Epithelial cell of prostate (primary cell): ENCODE results near the gene ADGRL4.
"Not testable (repeated sequence)": the region's sequence is repeated elsewhere in the genome, so short reads cannot be mapped to it uniquely, and the experiment has no call there.

Experiments used
- DNase-seq: peaks from one replicate; pipeline ENCODE4 v3.0.0-alpha.2; 2011; ENCODE audit warnings: low read depth, low spot score
- H3K27ac ChIP-seq: fragments of 450-650 bp; 2 replicates; pipeline ENCODE4 v1.5.1; 2017; ENCODE audit warnings: mild to moderate bottlenecking

Gene ADGRL4

DNA sequence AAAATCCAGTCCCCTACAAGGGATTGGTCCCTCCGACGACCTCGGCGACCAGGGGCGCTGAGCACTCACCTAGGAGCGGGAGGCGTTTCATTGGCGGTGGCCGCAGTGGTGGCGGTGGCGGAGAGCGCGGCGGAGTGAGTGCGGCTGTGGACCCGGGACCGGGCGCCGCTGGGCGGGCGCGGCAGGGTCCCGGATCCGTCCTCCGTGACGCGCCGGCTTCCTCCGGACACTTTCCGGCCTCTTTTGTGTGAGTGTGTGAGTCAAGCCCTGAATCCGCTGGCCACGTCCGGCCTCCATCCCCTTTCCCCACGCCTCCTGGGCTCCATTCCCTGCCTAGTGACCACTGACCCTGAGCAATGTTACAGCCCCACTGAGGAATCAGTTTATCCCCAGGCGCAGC, at the start of gene ADGRL4:
TSS of gene ADGRL4 (minus strand) at position 167 of the 400 bp plus-strand sequence. CDS start at position 91, 76 bp downstream.
- no peak for DNase-seq
- no peak within 1 kb of the TSS for H3K27ac ChIP-seq

DNA sequence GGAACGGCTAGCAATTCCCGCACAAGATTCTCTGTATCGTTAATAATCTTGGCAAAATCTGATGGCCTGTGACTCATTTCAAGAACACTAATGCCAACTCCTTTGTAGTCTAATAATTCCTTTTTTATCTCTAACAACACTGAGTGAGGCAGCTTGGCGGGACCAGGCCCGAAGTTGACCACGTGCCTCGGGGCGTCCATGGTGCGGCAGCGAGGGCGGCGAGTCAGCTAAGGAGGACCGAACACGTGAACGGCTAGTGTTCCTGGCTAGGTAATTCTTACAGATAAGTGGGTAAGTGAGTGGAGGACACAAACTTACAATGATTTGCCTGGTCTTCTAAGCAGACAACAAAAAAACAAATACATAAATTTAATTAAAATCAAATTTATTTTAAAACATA, 49.3 kb upstream of the ADGRL4 start:
- no peak for DNase-seq

GRCh38 chr1:79052829-79053449, 46.4 kb upstream of the ADGRL4 start:
- no peak overlapping the region for H3K27ac ChIP-seq
- DNase-seq, result no peak

More for the DNA sequence above, 49.3 kb upstream of the ADGRL4 start:
- no peak overlapping the region for H3K27ac ChIP-seq

GRCh38 chr1:79044974-79045650, 38.6 kb upstream of the ADGRL4 start:
- no peak overlapping the region for H3K27ac ChIP-seq
- DNase-seq, result no peak

DNA sequence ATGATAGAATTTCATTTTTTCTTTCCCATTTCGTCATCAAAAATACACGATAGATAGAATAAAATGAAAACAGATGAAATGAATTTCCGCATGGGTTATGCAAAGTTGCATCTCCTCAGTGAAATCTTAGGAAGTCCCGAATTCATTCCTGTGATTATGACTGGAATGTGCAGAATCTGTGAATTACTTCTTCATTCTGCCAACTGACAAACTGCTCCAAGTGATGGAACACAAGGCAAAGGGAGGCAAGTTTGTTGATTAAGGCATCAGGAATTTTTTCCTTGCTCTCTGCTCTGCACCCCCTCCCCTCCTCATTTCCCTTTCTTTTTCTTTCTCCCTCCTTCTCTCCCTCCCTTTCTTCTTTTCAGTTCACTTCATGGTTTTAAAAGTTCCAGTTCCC, 37.0 kb upstream of the ADGRL4 start:
- no peak for DNase-seq
- no peak overlapping the region for H3K27ac ChIP-seq

GRCh38 chr1:79042539-79042938, 36.0 kb upstream of the ADGRL4 start:
- H3K27ac ChIP-seq, result no peak overlapping the region
- no peak for DNase-seq

DNA sequence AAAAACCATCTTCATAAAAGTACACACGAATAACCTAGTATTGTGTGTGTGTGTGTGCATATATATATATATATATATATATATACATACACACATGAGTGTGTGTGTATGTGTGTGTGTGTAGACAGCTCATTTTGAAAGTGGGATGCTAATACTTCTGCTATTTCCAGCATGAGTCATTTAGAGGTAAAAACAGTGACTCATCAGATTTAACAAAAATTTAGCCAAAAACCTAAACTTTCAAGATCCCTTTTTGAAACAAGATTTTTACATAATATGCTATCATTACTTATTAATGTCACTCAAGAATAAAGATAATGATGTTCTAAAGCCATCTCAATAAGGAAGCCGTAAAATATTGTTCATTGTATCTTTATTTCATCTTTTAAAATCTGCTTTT, 35.6 kb upstream of the ADGRL4 start:
- H3K27ac ChIP-seq, result no peak overlapping the region
- no peak for DNase-seq

GRCh38 chr1:79041666-79042065, 35.1 kb upstream of the ADGRL4 start:
- no peak overlapping the region for H3K27ac ChIP-seq
- DNase-seq, result no peak

DNA sequence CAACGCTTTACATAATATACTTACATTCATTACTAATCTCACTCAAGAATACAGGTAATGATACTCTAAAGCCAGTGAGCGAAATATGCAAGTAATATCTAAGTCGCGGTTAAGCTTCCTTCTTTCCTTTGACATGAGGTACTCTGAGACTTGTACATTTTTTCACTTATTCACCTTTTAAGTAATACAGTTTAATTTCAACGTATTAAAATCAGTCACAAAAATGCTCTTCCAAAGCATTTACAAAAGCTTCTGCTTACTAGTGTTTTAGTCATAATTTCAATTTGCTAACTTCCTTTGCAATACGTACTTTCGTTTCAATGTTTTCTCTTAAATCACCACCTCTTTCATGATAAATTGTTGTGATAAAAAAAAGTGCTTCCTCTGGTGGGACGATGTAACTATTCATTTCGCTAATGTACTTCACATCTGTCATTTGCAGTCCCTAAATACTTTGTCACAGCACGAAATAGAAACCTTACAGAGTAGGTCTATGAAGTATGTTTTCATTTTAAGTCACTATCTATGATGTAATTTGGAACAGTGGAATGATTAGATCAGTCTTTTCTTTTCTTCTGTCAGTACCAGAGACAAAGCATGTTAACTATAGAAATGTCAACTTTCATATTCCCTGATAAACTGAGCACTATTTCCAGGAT, 34.0 kb upstream of the ADGRL4 start:
- H3K27ac ChIP-seq, result no peak overlapping the region
- no peak for DNase-seq

DNA sequence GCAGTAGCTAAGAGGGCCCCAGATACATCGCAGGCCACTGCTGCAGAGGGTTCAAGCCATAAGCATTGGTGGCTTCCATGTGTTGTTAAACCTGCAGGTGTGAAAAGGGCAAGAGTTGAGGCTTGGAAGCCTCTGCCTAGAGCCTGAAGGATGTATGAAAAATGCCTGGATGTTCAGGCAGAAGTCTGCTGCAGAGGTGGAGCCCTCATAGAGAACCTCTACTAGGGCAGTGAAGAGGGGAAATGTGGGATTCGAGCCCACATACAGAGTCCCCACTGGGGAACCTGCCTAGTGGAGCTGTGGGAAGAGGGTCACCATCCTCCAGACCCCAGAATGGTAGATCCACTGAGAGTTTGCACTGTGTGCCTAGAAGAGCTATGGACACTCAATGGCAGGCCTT, 30.6 kb upstream of the ADGRL4 start:
- no peak for DNase-seq
- no peak overlapping the region for H3K27ac ChIP-seq

DNA sequence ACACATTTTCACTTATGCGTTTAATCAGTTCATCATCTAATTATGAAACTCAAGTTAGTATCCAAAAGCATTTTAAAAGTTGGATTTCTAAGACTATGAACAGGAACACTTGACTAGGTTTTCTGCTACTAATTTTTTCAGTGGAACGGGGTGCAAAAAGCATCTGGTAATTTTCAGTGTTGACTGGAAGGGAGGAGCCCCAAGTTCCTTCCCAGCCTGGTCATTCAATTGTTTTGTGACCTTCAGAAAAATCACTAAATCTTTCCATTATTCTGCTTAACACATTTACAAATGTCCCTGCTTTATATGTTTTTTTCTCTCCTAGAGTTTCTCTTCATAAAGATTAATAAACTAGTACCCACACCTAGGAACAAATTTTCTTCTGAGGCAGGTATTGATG, 6.0 kb upstream of the ADGRL4 start:
- no peak overlapping the region for H3K27ac ChIP-seq

DNA sequence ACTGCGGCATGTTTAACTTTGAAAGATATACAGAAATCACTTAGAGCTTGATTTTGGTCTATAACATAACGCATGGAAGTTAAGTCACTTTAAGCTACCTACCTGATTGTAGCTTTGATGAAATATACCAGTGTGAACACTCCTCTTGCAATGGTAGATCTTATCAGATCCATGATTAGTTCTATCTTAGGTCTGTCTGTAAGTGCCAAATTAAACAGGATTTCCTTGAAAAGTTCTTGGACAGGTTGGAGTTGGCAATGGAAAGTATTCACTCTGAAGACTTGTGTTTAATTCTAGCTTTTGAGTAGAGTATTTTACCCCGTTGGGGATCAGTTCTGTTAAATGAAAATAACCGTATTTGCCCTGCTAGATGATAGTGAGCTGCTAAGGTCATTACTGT, 4.1 kb upstream of the ADGRL4 start:
- no peak for DNase-seq
- H3K27ac ChIP-seq, result no peak overlapping the region

More for the DNA sequence above, 6.0 kb upstream of the ADGRL4 start:
- no peak for DNase-seq

- DNase-seq, result no peak
- no peak overlapping the region for H3K27ac ChIP-seq
Observed at GRCh38 chr1:79005945-79006344, 585 bp downstream of the ADGRL4 start.

- H3K27ac ChIP-seq, result no peak overlapping the region
- no peak for DNase-seq
Observed at GRCh38 chr1:79004916-79005315, 1.6 kb downstream of the ADGRL4 start.

- no peak overlapping the region for H3K27ac ChIP-seq
- DNase-seq, result no peak
Observed at GRCh38 chr1:78996791-78997190, 9.7 kb downstream of the ADGRL4 start.

GRCh38 chr1:78987042-78987441, 19.5 kb downstream of the ADGRL4 start:
- no peak overlapping the region for H3K27ac ChIP-seq
- DNase-seq, result no peak

DNA sequence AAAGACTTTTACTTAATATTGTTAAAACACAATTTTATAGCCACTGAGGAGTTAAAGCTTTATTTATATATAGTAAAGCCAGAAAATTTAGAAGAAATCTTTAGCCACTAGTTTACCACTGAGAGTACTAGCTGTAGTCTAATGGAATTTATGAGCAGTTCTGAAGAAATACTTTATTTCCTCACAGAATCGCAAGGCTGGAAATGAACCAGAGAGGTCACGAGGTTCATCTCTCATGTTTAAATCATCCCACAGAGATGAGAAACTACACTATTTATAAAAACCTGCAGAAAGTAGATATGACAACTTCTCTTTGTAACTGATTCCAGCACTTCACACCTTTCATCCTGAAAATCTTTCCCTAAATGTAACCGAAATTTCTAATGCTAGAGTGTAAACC, 26.0 kb downstream of the ADGRL4 start:
- no peak overlapping the region for H3K27ac ChIP-seq

GRCh38 chr1:78972723-78973122, 33.8 kb downstream of the ADGRL4 start:
- DNase-seq, result no peak
- H3K27ac ChIP-seq, result no peak overlapping the region

More for the DNA sequence above, 26.0 kb downstream of the ADGRL4 start:
- no peak for DNase-seq

DNA sequence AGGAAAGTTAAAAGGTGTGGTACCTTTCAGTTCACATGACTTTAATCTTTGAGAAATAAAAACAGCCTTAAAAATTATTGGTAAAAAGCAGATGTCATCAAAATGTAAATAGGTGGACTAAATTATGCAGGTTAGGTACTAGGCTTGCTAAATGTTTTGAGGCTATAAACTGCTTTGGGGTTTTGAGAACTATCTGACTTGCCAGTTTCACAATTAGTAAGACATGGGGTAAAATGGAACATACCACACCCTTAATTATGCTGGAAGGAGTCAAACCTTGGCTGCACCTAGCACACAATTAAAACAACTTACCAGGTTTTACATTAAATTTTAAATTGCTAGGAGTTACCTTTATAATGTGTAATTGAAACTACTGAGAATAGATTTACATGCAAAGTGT, 39.4 kb downstream of the ADGRL4 start:
- not testable (repeated sequence) for DNase-seq, H3K27ac ChIP-seq

DNA sequence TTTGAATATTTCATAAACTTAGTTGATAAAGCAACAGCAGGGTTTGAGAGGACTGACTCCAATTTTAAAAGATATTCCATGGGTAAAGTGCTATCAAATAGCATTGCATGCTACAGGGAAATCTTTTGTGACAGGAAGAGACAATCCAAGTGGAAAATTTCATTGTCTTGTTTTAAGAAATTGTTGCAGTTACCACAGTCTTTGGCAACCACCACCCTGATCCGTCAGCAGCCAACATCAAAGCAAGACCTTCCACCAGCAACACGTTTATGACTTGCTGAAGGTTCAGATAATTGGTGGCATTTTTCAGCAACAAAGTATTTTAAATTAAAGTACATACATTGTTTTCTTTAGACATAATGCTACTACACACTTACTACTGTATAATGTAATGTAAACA, 47.8 kb downstream of the ADGRL4 start:
- H3K27ac ChIP-seq, result no peak overlapping the region
- no peak for DNase-seq

DNA sequence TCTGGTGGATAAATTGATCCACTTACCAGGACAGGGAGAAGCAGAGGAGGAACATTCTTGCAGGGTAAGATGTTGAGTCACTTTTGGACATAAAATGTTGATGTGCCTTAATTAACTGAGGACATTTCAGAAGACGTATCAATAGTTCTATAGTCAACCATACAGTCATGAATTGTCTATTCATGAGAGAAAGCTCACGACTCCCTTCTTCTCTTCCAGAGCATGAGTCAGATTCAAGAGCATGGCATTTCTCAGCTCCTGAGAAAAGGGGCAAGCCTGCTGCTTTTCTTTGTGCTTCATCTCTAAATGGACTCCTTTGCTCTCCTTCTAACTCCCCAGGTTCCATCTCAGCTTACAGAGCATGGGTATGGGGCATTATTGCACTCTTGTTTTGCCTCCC, 55.7 kb downstream of the ADGRL4 start:
- no peak overlapping the region for H3K27ac ChIP-seq
- DNase-seq, result no peak

- no peak overlapping the region for H3K27ac ChIP-seq
Observed at GRCh38 chr1:78949227-78949626, 57.3 kb downstream of the ADGRL4 start.

More at GRCh38 chr1:78949227-78949626, 57.3 kb downstream of the ADGRL4 start:
- DNase-seq, result no peak
